Transverse colon (tissue), 3 donors: ENCODE data around the gene PDIK1L.

Experiments used
- CTCF ChIP-seq, 5 experiments: fragments of 200-600 bp in 3 of 5; fragments of 450-650 bp in 2 of 5; sonication (generic) in 3 of 5; IDR thresholded peaks; 1 replicate in 2 of 5; 2 replicates in 3 of 5; pipeline ENCODE4 v1.5.1; 2016 to 2017; ENCODE audit warnings: antibody characterized with exemption in 5 of 5, inconsistent platforms in 3 of 5, mild to moderate bottlenecking in 2 of 5, moderate library complexity in 1 of 5
- EP300 ChIP-seq: sonication (generic); formaldehyde crosslinking; IDR thresholded peaks from one replicate; pipeline ENCODE4 v1.6.1; 2017; ENCODE audit warnings: antibody characterized with exemption, low read depth

GRCh38 chr1:26070963-26071342 lies 40.7 kb upstream of the PDIK1L start:
- no peak for TF ChIP-seq EP300
- TF ChIP-seq CTCF (IDR thresholded peaks at IDR 0.05) = no peak
